HG03097 (cell line): ENCODE results near the gene SHISA7.
"Not testable (repeated sequence)": the region's sequence is repeated elsewhere in the genome, so short reads cannot be mapped to it uniquely, and the experiment has no call there.

Source experiments
- ATAC-seq: cut with Tn5 transposase; IDR thresholded peaks from one replicate; pipeline ENCODE4 v1.9.1; 2021; ENCODE audit not compliant: unreplicated experiment, low FRiP score

Gene SHISA7

DNA sequence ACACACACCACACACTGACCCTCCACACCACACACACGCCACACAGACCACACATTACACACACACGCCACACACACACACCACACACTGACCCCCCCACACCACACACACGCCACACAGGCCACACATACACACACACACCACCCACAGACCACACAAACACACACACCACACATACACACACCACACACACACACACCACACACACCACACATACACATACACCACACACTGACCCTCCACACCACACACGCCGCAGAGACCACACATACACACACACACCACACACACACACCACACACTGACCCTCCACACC is 5.0 kb upstream of the SHISA7 start:
- ATAC-seq: not testable (repeated sequence)

DNA sequence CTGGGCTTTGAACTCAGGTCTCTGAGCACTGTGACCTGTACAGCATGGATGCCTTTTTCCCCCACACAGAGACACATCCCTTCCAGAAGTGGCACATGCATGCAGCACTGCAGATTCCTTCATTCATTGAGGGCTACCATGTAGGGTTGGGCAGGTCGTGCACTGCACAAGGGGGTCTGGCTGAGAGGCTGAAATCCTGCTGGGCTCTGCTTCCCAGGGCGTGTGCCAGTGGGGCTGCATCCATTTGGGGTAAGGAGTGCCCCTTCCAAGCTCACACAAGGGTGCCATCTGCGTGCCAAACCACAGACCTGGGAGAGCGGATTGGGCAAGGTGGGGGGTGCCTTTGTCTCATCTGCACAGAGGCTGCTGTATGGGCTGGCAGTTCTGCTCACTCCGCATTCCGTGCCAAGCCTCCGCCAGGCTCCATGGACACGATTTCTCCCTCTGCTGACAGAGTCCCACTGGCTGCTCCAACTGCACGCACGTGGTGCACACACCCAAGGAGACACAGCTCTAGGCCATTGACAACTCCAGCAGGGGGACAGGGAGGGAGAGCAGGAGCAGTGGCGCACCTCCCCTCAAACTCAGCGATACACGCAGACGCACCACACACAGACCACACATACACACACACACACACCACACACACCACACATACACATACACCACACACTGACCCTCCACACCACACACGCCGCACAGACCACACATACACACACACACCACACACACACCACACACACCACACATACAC is 4.5 kb upstream of the SHISA7 start:
- ATAC-seq: no peak

DNA sequence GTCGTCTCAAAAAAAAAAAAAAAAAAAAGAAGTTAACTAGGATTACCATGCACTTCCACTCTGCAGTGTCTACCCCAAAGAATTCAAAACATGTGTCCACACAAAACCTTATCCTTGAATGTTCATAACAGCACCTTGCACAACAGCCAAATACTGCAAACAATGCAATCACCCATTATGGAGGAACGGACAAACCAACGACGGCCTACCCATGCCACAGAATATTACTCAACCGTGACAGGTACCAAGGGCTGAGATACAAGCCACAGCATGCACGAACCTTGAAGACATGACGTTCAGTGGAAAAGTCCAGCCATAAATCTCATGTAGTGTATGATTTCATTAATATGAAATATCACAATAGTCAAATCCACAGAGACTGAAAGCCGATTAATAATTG is 3.0 kb upstream of the SHISA7 start:
- no peak for ATAC-seq

DNA sequence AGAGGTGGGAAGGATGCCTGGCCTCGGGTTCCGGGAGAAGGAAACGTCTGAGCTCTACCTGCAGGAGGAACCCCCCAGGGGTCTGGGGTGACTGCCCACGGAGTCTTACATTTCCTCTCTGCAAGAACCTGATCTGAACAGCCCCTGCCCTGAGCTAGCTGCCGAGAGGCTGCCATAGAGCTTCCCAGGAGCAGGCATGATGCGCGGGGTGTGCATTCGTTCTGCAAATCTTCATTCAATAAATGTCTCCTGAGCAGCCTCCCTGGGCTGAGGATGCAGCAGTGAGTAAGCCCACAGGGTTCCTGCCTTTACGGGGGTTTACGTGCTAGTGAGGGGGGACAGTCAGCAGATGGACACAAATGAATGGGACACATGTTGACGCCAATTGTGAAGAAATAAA is 1.5 kb upstream of the SHISA7 start:
- ATAC-seq: no peak

DNA sequence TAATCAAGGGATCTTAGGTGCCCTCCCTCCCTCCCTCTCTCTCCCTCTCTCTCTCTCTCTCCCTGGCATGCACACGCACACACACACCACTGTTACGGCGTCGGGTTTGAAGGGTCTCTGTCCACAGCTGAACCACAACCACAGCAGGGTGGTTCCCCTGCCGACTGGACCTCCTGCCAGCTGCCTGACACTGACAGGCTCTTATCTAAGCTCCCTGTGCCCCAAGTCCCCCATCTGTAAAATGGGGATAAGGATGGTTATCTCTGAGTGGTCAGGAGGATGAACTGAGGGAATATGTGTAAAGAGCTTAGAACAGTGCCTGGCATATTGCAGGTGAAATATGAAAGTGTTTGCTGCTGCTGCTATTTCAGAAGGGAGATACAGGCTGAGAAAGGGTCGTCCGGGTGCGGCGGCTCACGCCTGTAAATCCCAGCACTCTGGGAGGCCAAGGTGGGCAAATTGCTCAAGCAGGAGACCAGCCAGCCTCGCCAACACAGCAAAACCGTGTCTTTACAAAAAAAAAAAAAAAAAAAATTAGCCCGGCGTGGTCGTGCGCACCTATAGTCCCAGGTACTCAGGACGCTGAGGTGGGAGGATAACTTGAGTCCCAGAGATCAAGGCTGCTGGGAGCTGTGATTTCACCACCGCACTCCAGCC is 852 bp upstream of the SHISA7 start:
- ATAC-seq: no peak

DNA sequence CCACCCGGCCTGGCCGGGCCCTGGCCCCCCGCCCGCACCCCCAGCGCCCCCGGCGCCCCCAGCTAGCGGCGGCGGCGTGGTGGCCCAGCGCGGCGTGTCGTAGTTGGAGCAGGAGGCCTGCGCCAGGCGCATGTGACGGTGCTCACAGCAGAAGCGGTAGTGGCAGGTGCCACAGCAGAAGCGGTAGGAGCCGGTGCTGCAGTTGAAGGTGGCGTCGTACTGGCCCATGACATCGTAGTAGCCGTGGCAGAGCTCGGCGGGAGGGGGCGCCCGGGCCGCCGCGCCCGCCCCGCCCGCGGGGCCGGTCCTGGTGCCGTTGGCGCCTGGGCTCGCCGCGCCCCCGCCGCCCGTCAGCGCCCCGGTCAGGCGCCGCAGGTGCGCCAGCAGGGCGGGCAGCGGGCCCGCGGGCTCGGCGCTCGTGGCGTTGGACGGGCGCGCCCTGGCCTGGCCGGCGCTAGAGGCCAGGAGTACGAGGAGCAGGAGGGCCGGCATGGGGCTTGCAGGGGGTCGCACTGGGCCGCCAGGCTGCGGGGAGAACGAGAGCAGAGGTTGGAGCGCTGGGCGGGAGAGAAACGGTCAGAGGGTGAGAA is 633 bp downstream of the SHISA7 start:
- no peak for ATAC-seq

DNA sequence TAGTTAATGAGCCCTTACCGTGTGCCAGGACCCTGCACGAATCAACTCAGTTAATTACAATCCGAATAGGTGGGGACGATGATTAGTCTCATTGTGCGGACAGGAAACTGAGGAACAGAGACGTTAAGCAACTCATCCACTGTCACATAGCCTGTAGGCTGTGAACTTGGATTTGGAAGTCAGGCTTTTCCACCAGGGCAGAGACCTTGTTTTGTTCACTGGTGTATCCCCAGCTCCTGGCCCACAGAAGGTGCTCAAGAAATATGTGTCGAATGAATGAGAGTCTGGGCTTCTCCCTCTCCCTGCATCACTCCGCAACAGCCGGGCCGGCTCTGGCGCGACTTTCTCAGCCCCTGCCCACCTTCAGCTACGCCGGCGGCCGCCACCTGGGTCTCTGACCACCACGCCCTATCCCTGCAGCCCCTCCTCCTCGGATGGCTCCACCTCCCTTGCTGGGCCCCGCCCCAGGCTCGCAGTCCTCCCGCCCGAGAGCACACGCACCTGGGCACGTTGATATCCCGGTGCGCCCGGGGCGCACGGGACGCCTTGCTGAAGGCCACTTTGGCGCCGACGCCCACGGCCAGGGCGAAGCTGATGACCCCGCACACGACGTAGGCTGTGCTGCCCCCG is 1.3 kb downstream of the SHISA7 start:
- ATAC-seq: no peak

DNA sequence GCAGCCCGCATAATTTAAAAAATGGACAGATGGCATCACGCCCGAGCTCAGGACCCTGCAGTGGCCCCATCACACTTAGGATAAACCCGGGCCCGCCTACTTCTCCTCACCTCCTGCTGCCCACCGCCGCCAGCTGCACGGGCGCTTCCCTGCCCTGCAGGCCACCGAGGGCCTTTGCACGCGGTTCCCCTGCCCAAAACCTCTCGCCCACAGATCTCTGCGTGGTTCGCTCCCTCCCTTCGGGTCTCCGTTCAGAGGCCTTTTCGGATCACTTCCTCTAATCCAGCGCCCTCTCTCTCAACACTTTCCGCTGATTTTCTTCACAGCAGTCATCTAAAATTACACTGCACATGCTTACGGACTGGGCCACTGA is 1.8 kb downstream of the SHISA7 start:
- no peak for ATAC-seq

DNA sequence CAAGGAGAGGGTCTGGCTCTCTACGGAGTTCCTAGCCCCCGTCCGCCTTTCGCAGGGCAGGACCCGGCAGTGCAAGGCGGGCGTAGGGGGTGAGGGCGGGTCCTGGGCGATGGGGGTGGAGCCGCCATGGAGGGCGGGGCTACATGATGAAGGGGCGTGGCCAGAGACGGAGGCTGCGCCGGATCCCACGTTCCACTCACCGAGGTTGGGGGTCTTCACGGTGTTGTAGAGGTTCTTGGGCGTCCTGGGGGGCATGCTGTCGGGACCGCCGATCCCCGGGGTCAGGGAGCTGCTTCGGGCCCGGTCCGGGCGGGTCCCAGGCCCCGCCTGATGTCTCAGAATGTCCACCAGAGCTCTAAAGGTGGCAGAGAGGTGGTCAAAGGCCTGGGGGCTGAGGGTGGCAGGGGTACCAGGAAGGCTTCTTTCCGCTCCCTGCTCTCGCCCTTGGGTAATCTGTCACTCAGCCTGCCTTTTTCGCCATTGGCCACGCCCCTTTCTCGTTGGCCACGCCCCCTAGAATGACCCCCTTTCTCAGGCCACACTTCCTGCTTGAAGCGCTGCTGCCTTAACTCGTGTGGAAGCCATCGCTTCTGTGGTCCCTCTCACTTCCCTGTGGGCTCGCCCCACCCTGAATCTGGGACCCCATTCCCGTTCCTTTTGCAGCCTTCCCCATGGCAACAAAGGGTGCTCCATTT is 2.5 kb downstream of the SHISA7 start:
- ATAC-seq: no peak

DNA sequence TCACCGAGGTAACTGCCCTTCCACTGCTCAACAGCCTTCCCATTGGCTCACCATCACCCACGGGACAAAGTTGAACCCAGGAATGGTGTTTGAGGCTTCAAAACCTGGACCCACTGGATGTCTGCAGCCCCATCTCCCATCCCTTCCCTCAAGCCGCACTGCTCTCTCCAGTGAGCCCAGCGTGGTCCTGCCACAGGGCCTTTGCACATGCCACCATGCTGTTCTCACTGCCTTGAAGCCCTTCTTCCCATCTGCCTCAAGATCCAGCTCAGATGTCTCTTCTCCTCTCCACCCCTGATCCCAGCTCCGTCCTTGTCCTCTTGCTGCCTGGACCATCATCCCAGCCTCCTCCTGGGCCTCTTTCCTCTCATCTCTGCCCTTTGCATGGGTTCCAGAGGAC is 4.0 kb downstream of the SHISA7 start:
- no peak for ATAC-seq

DNA sequence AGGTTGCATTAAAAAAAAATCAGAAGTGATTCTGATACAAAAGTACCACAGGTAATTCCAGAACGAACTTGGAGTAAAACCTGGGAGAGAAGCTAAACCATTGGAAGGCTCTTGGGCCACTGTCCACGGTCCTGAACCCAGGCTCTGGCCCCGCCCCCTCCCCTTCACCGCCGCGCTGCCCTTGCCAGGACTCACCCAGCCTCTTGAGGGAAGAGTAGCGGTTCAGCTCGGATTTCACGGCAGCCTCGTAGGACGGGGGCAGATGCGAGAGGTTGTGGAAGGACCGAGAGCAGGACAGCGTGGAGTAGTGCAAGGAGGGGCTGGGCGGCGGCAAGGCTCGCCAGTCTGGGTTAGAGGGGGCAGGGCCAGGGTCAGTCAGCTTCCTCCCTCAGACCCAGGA is 5.7 kb downstream of the SHISA7 start:
- no peak for ATAC-seq

DNA sequence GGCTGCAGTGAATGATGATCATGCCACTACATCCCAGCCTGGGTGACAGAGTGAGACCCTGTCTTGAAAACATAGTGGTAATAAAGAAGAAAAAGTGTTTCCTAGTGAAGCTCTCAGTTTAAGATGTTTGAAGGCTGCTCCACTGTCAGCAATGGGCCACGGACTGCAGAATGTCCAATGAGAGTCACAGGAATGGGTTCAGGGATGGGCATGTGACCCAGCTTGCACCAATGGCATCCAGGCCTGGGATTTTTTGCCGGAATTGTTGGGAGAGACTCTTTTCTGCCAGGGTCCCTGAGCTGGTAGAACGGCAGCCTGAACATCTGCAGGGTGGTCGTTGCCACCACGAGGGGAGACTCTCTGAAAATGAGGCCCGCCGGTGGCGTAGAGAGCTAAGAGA is 6.3 kb downstream of the SHISA7 start:
- no peak for ATAC-seq

DNA sequence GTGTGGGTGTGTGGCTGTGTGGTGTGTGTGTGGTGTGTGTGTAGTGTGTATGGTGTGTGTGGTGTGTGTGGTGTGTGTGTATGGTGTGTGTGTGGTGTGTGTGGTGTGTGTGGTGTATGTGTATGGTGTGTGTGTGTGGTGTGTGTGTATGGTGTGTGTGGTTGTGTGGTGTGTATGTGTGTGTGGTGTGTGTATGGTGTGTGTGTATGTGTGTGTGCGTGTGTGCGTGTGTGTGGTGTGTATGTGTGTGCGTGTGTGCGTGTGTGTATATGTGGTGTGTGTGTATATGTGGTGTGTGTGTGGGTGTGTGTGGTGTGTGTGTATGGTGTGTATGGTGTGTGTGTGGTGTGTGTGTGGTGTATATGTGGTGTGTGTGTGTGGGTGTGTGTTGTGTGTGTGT is 8.1 kb downstream of the SHISA7 start:
- no peak for ATAC-seq

DNA sequence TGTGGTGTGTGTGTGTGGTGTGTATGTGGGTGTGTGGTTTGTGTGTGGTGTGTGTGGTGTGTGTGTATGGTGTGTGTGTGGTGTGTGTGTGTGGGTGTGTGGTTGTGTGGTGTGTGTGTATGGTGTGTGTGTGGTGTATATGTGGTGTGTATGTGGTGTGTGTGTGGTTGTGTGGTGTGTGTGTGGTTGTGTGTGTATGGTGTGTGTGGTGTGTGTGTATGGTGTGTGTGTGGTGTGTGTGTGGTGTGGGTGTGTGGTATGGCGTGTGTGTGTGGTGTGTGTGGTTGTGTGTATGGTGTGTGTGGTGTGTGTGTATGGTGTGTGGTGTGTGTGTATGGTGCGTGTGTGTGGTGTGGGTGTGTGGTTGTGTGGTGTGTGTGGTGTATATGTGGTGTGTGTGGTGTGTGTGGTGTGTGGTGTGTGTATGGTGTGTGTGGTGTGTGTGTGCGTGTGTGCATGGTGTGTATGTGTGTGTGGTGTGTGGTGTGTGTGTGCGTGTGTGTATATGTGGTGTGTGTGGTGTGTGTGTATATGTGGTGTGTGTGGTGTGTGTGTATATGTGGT is 8.7 kb downstream of the SHISA7 start:
- ATAC-seq: no peak

DNA sequence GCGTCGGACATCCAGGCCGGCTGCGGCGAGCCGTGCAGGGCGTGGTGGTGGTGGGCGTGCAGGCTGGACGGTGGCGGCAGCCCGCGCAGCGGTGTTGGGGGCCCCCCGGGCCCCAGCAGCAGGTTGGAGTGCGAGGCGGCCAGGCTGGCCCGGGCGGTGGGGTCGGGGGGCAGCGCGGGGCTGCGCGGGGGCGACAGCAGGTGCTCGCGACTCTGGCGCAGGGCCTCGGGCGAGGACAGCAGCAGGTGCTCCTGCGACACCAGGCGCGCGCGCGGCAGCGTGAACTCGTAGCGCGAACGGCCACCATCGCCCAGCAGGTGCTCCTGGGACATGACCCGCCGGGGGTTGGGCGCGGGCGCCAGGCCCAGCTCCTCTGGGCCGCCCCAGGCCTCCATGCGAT is 9.8 kb downstream of the SHISA7 start:
- no peak for ATAC-seq

DNA sequence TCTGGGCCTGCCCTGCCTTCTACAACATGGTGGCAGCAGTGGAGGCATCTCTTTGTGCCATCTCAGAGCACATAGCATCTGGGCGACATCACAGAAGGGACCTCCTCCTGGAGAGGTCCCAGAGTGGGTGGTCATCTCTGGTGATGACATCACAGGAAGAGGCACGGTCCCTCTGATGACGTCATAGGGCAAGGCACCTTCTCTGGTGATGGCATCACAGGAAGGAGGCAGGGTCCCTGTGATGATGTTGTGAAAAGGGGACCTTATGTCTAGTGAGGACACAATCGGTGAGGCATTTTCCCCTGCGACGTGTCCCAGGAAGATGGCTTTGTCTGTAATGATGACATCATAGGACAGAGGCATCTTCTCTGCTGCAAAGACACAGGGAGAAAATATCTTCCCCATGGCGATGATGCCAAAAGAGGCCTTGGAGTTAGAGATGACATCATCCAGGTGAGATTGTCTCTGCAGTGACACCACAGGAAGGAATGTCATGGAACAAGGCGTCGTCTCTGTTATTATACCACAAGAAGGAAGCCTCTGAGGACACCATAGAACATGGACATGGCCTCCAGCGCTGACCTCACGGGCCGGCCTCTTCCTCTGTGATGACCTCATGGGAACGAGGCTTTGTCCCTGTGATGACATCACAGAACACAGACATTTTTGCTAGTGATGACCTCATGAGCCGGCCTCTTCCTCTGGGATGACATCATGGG is 10.7 kb downstream of the SHISA7 start:
- no peak for ATAC-seq

DNA sequence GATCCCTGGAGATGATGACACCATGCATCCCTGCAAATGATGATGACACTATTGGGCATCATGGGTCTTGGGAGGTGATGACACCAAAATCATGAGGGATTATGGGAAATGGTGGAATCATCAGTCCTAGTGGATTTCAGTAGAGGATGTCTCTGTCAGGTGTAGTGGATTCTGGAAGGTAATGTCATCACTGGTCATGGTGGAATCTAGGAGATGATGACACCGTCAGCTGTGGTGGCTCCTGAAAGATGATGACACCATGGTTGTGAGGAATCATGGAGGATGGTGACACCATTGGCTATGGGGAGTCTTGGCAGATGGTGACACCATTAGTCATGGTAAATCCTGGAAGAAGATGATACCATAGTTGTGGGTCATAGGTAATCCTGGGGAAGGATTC is 11.9 kb downstream of the SHISA7 start:
- ATAC-seq: no peak

DNA sequence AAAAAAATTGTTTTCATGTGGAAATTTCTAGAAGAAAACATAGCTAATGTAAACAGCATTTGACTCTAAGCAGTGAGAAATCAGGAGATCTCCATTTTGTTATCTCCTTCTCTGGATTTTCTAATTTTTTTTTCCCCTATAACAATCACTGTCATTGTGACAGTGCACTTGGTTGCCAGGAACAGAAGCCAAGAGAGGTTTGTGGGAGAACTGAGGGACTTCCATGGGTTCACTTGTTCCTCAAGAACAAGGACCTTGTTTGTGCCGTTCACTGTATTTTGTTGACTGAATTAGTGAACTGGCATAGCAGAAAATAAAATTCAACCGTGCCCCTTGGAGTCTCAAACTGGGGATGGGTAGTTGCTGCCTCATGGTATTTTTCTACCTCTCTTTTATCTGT is 17.1 kb downstream of the SHISA7 start:
- ATAC-seq: no peak

DNA sequence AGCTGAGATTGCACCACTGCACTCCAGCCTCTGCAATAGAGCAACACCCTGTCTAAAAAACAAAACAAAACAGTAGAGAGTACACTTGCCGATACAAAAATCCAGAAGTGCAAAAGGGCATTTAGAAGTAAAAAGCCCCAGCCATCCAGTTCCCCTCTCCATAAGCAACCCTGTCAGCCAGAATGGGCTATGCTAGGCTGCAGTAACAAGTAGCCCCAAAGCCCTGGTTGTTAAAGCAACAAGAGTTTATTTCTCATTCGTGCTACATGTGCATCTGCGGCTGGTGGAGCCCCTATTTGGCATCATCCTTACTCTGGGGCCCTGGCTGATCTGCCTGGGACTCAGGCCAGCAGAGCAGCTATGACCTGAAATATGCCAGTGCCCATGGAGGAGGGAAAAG is 18.6 kb downstream of the SHISA7 start:
- ATAC-seq: no peak

DNA sequence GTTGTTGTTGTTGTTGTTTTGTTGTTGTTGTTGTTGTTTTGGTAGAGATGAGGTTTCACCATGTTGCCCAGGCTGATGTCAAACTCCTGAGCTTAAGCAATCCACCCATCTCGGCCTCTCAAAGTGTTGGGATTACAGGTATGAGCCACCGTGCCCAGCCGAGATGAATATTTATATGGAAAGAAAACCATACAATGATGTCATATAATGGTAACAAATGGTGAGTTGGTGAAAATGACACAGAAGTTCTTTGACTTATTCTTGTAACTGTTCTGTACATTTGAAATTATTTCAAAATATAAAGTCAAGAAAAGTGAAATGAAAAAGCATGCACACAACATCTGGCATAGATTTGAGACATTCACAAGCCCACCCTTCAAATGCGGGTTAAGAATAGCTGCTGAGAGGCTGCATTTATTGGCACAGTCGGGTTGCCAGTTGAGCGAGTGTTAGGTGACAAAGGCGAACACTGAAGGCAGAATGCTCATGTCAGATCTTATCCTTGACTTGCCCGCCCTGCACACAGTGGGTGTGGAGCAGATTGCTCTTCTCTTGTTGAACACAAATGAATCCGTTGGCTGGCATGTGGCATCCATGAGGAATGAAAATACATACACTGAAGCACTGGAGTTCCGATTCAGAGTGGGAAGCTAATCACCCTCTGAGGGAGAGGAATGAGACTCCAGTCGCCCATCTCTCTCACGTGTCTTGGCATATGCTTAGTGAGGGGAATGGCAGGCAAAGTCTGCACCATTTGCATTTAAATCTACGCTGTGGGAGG is 19.7 kb downstream of the SHISA7 start:
- ATAC-seq: no peak
